Transverse colon (tissue), 4 donors: ENCODE results near the gene ERP44. TPM values are rescaled to one million over a fixed set of nuclear protein-coding genes. Genes with fewer than 3 reads are reported as not detected.
"Not testable (repeated sequence)": the region's sequence is repeated elsewhere in the genome, so short reads cannot be mapped to it uniquely, and the experiment has no call there.

Source experiments
- DNase-seq: peaks from one replicate; pipeline ENCODE4 v3.0.0-alpha.2; 2019
- H3K27ac ChIP-seq, 4 donors: fragments of 200-600 bp; sonication (generic); 2 replicates each; pipeline ENCODE4 v1.5.1; 2016 to 2018; ENCODE audit warnings: inconsistent platforms in 4 of 4
- H3K27me3 ChIP-seq: fragments of 200-600 bp; sonication (generic); 2 replicates; pipeline ENCODE4 v1.5.1; 2017; ENCODE audit warnings: inconsistent platforms
- H3K36me3 ChIP-seq, 4 donors: fragments of 200-600 bp; sonication (generic); 2 replicates each; pipeline ENCODE4 v1.5.1; 2017 to 2019; ENCODE audit warnings: inconsistent platforms in 4 of 4
- H3K4me1 ChIP-seq, 4 donors: fragments of 200-600 bp; sonication (generic); 2 replicates each; pipeline ENCODE4 v1.5.1; 2017 to 2020; ENCODE audit warnings: inconsistent platforms in 4 of 4
- H3K4me3 ChIP-seq, 4 donors: fragments of 200-600 bp; sonication (generic); 1 replicate in 1 of 4; 2 replicates in 3 of 4; pipeline versions ENCODE4 v1.5.1 to v1.6.1; 2017 to 2019; ENCODE audit warnings: inconsistent platforms in 4 of 4
- H3K9me3 ChIP-seq, 2 donors: fragments of 200-600 bp; sonication (generic); 2 replicates each; pipeline ENCODE4 v1.5.1; 2017 to 2019; ENCODE audit warnings: inconsistent platforms in 2 of 2
- CTCF ChIP-seq, 5 experiments: fragments of 200-600 bp in 3 of 5; fragments of 450-650 bp in 2 of 5; sonication (generic) in 3 of 5; IDR thresholded peaks; 1 replicate in 2 of 5; 2 replicates in 3 of 5; pipeline ENCODE4 v1.5.1; 2016 to 2017; ENCODE audit warnings: antibody characterized with exemption in 5 of 5, inconsistent platforms in 3 of 5, mild to moderate bottlenecking in 2 of 5, moderate library complexity in 1 of 5
- EP300 ChIP-seq: sonication (generic); formaldehyde crosslinking; IDR thresholded peaks from one replicate; pipeline ENCODE4 v1.6.1; 2017; ENCODE audit warnings: antibody characterized with exemption, low read depth
- POLR2A ChIP-seq: fragments of 450-650 bp; IDR thresholded peaks from one replicate; pipeline ENCODE4 v1.6.1; 2016; ENCODE audit warnings: antibody characterized with exemption, mild to moderate bottlenecking, moderate library complexity
- POLR2AphosphoS5 ChIP-seq, 3 donors: sonication (generic); formaldehyde crosslinking; IDR thresholded peaks; one replicate each; pipeline ENCODE4 v1.6.1; 2016; ENCODE audit warnings: antibody characterized with exemption in 3 of 3
- WGBS, 2 donors: methylation state at CpG; one replicate each; pipeline ENCODE4 v1.1.5; 2018; ENCODE audit warnings: low coverage in 1 of 2; 5-methylcytosine and 5-hydroxymethylcytosine counted together
- in situ Hi-C, 4 donors: fragments of 200-750 bp; cut with MboI; loops; one replicate each; pipeline versions ENCODE4 v1.15.0 to v1.15.1; 2017; ENCODE audit warnings: low sequenced_read_pairs in 3 of 4, low pct_ligation_motif_present in 1 of 4, low pct_unique_long_range_greater_than_20kb in 1 of 4
- intact Hi-C: fragments of 100-400 bp; cut with DNase I; formaldehyde crosslinking; loops from one replicate; pipeline ENCODE4 v1.15.1; 2023; ENCODE audit warnings: low total_unique reads
- total RNA-seq, 4 donors: library from RNA; depleted of rRNA; stranded (reverse); fragments of >200 nt; gene quantifications; one replicate each; pipeline ENCODE4 v1.1.0, GENCODE V29; 2016

ERP44 gene
- total RNA-seq, 4 donors from 2014 or later, result 7.8 to 18.7 (median 16.4) TPM

GRCh38 chr9:100070104-100071041 lies 28.4 kb downstream of the ERP44 start:
- no peak overlapping the region for H3K27ac ChIP-seq
- no peaks in the 10 kb centered on the region for H3K36me3 ChIP-seq
- in situ Hi-C loops, result no loop called here
- no peaks in the 10 kb centered on the region for H3K9me3 ChIP-seq
- H3K4me3 ChIP-seq, result no peak overlapping the region
- no peak for DNase-seq
- TF ChIP-seq CTCF (IDR thresholded peaks at IDR 0.05) (no peak), POLR2A (no peak), POLR2AphosphoS5 (IDR thresholded peaks at IDR 0.05) (no peak), EP300 (no peak)
- intact Hi-C loops, result no loop called here
- WGBS, 2 donors, result 86 to 95% methylated on average over 2 of the region's 2 CpGs
- H3K4me1 ChIP-seq, result peaks cover 0 to 19% (median 0%) of the 10 kb centered on the region in 4 donors
- no peaks in the 10 kb centered on the region for H3K27me3 ChIP-seq

GRCh38 chr9:100069068-100069467 lies 29.7 kb downstream of the ERP44 start:
- H3K27me3 ChIP-seq, intact Hi-C loops, H3K27ac ChIP-seq, DNase-seq, H3K4me3 ChIP-seq, in situ Hi-C loops, H3K9me3 ChIP-seq, H3K36me3 ChIP-seq: not testable (repeated sequence)
- peaks cover 0 to 14% (median 0%) of the 10 kb centered on the region in 4 donors for H3K4me1 ChIP-seq
- WGBS, 2 donors, result 100% methylated on average over 1 of the region's 3 CpGs; no CpG with 5 or more reads in 1 of the 2 donors

- WGBS, 2 donors, result 94% methylated on average over 8 of the region's 30 CpGs; no CpG with 5 or more reads in 1 of the 2 donors
- intact Hi-C loops, H3K9me3 ChIP-seq, H3K27me3 ChIP-seq, in situ Hi-C loops, H3K27ac ChIP-seq, DNase-seq, H3K36me3 ChIP-seq, H3K4me3 ChIP-seq: not testable (repeated sequence)
- peaks cover 0 to 16% (median 0%) of the 10 kb centered on the region in 4 donors for H3K4me1 ChIP-seq
Observed at GRCh38 chr9:100067990-100068389, 30.8 kb downstream of the ERP44 start.

GRCh38 chr9:100066539-100066938 lies 32.3 kb downstream of the ERP44 start:
- no peaks in the 10 kb centered on the region for H3K9me3 ChIP-seq
- TF ChIP-seq CTCF (IDR thresholded peaks at IDR 0.05), result no peak
- no peak for TF ChIP-seq POLR2AphosphoS5 (IDR thresholded peaks at IDR 0.05)
- no peak for TF ChIP-seq EP300
- no peaks in the 10 kb centered on the region for H3K27me3 ChIP-seq
- no peak for DNase-seq
- no peak overlapping the region for H3K27ac ChIP-seq
- peaks cover 0 to 17% (median 0%) of the 10 kb centered on the region in 4 donors for H3K4me1 ChIP-seq
- in situ Hi-C loops (no loop called here), intact Hi-C loops (no loop called here)
- H3K36me3 ChIP-seq, result no peaks in the 10 kb centered on the region
- H3K4me3 ChIP-seq, result no peak overlapping the region
- 40 to 65% methylated on average over 2 of the region's 2 CpGs for WGBS, 2 donors

- in situ Hi-C loops, result no loop called here
- Histone ChIP-seq H3K4me3 (no peak overlapping the region), H3K36me3 (no peaks in the 10 kb centered on the region), H3K9me3 (no peaks in the 10 kb centered on the region), H3K27ac (no peak overlapping the region), H3K27me3 (no peaks in the 10 kb centered on the region), H3K4me1 (peaks cover 0 to 17% (median 0%) of the 10 kb centered on the region in 4 donors)
- DNase-seq, result no peak
- TF ChIP-seq POLR2A, result no peak
- TF ChIP-seq EP300, result no peak
- no peak for TF ChIP-seq POLR2AphosphoS5 (IDR thresholded peaks at IDR 0.05)
- TF ChIP-seq CTCF (IDR thresholded peaks at IDR 0.05), result no peak
- intact Hi-C loops, result no loop called here
- 75 to 81% methylated on average over 8 of the region's 8 CpGs for WGBS, 2 donors
Observed at GRCh38 chr9:100064872-100065581, 33.8 kb downstream of the ERP44 start.
